GM21360 (cell line): ENCODE results near the gene HDGF.

Experiments used
- ATAC-seq: cut with Tn5 transposase; IDR thresholded peaks from one replicate; pipeline ENCODE4 v1.9.1; 2021; ENCODE audit warnings: mild to moderate bottlenecking, moderate library complexity; ENCODE audit not compliant: unreplicated experiment

HDGF gene

GRCh38 chr1:156747742-156748669 lies 3.5 kb downstream of the HDGF start:
- ATAC-seq = no peak

- no peak for ATAC-seq
Measured at GRCh38 chr1:156746728-156747631, 4.5 kb downstream of the HDGF start.

GRCh38 chr1:156746406-156746727 lies 5.1 kb downstream of the HDGF start:
- no peak for ATAC-seq

GRCh38 chr1:156745881-156746280 lies 5.6 kb downstream of the HDGF start:
- ATAC-seq = no peak

- ATAC-seq = no peak
Measured at GRCh38 chr1:156744786-156745419, 6.6 kb downstream of the HDGF start.

- no peak for ATAC-seq
Measured at GRCh38 chr1:156744344-156744743, 7.1 kb downstream of the HDGF start.

GRCh38 chr1:156743367-156744302 lies 7.8 kb downstream of the HDGF start:
- ATAC-seq = no peak

GRCh38 chr1:156742801-156743200 lies 8.7 kb downstream of the HDGF start:
- ATAC-seq = no peak

GRCh38 chr1:156742017-156742416 lies 9.5 kb downstream of the HDGF start:
- no peak for ATAC-seq

GRCh38 chr1:156741481-156741983 lies 9.9 kb downstream of the HDGF start:
- no peak for ATAC-seq

- ATAC-seq = peak; percentile 77
Measured at GRCh38 chr1:156740741-156741480, 10.6 kb downstream of the HDGF start, which contains the start of gene MRPL24. Gene MRPL24 (minus strand): TSS chr1:156741088. CDS start chr1:156738704, 2,384 bp downstream.

GRCh38 chr1:156740237-156740740 lies 11.2 kb downstream of the HDGF start:
- ATAC-seq = peak; percentile 12

GRCh38 chr1:156738916-156739315 lies 12.6 kb downstream of the HDGF start:
- ATAC-seq = no peak

- ATAC-seq = no peak
Measured at GRCh38 chr1:156738407-156738806, 13.1 kb downstream of the HDGF start.

- no peak for ATAC-seq
Measured at GRCh38 chr1:156733989-156734584, 17.4 kb downstream of the HDGF start.

GRCh38 chr1:156728599-156729462 lies 22.6 kb downstream of the HDGF start, which contains the start of gene ISG20L2:
Gene ISG20L2 (minus strand): TSS chr1:156728766. CDS start chr1:156727652, 1,114 bp downstream.
- peak; percentile 80 for ATAC-seq

GRCh38 chr1:156727926-156728598 lies 23.4 kb downstream of the HDGF start, which contains the start of gene METTL25B:
Gene METTL25B (plus strand): TSS chr1:156728469. CDS start chr1:156729105, 636 bp downstream.
- ATAC-seq = peak; percentile 35
